PFSK-1 (cell line): ENCODE data around the gene OPN5.

Experiments used
- FOXP2 ChIP-seq: optimal IDR thresholded peaks from 2 replicates; pipeline ENCODE3; 2011; ENCODE audit warnings: borderline replicate concordance, control low read depth, inconsistent platforms; ENCODE audit not compliant: insufficient read depth; ENCODE audit errors: extremely low read length, extremely low read depth
- POLR2AphosphoS5 ChIP-seq: IDR thresholded peaks from 2 replicates; pipeline ENCODE4 v1.6.1; 2012; ENCODE audit warnings: low read depth, mild to moderate bottlenecking, control low read depth, low read length, moderate library complexity
- SIN3A ChIP-seq: IDR thresholded peaks from 2 replicates; pipeline ENCODE4 v1.6.1; 2012; ENCODE audit warnings: mild to moderate bottlenecking, low read length, moderate library complexity, borderline replicate concordance; ENCODE audit not compliant: insufficient read depth
- TAF1 ChIP-seq: IDR thresholded peaks from 2 replicates; pipeline ENCODE4 v1.6.1; 2012; ENCODE audit warnings: low read length, control low read depth, borderline replicate concordance; ENCODE audit not compliant: insufficient read depth
- TF ChIP-seq, protein P1 (sequence below), 2 experiments: IDR thresholded peaks; 2 replicates each; pipeline versions ENCODE4 v1.6.1 to v1.8.0; 2011 to 2012; ENCODE audit warnings: low read depth in 2 of 2, low read length in 2 of 2, control low read depth in 1 of 2, inconsistent platforms in 1 of 2, mild to moderate bottlenecking in 1 of 2, moderate library complexity in 1 of 2; ENCODE audit not compliant: insufficient read depth in 1 of 2

Gene OPN5

DNA sequence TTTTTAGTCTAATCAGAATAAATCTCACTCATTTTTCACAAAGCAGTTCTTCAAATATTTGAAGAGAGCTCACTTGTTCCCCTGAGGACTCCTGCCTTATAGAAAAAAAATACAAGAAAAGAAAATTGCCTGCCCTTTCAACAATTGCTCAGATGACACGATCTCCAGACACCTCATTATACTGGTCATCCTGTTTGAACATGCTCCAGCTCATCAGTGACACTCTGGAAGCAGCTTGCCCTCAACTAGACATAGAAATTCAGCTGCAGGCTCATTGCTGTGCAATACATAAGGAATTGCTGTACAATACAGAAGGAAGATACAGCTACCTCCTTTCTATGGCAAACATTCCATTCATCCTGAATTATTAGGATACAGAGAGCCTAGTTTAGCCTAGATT, 73.1 kb downstream of the OPN5 start:
- no peak for TF ChIP-seq TAF1
- TF ChIP-seq SIN3A: no peak
- no peak for TF ChIP-seq FOXP2
- TF ChIP-seq, protein P1, sequence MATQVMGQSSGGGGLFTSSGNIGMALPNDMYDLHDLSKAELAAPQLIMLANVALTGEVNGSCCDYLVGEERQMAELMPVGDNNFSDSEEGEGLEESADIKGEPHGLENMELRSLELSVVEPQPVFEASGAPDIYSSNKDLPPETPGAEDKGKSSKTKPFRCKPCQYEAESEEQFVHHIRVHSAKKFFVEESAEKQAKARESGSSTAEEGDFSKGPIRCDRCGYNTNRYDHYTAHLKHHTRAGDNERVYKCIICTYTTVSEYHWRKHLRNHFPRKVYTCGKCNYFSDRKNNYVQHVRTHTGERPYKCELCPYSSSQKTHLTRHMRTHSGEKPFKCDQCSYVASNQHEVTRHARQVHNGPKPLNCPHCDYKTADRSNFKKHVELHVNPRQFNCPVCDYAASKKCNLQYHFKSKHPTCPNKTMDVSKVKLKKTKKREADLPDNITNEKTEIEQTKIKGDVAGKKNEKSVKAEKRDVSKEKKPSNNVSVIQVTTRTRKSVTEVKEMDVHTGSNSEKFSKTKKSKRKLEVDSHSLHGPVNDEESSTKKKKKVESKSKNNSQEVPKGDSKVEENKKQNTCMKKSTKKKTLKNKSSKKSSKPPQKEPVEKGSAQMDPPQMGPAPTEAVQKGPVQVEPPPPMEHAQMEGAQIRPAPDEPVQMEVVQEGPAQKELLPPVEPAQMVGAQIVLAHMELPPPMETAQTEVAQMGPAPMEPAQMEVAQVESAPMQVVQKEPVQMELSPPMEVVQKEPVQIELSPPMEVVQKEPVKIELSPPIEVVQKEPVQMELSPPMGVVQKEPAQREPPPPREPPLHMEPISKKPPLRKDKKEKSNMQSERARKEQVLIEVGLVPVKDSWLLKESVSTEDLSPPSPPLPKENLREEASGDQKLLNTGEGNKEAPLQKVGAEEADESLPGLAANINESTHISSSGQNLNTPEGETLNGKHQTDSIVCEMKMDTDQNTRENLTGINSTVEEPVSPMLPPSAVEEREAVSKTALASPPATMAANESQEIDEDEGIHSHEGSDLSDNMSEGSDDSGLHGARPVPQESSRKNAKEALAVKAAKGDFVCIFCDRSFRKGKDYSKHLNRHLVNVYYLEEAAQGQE (IDR thresholded peaks at IDR 0.05; ENCODE audit: insufficient read depth in 1 of 2, low read depth in 2 of 2, low read length in 2 of 2): no peak
- TF ChIP-seq POLR2AphosphoS5: no peak

DNA sequence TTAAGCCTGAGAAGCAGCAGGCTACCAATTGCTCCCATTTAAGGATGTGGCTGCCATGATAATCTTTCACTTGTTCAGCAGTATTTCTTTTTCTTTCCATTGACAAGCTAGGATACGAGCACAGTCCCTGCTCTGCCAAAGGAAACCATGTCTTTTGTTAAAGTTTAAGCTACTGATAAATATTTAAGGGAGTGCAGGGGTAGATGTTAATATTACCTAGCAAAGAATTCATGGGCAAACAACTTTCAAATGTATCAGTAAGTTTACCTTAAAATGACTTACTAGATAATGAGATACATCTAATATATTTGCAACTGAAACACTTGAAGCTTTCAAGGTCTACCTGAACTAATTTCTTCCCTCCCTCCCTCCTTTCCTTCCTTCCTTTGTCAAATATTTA, 77.3 kb downstream of the OPN5 start:
- no peak for TF ChIP-seq TAF1
- no peak for TF ChIP-seq SIN3A
- TF ChIP-seq, protein P1 (IDR thresholded peaks at IDR 0.05; ENCODE audit: insufficient read depth in 1 of 2, low read depth in 2 of 2, low read length in 2 of 2): no peak

DNA sequence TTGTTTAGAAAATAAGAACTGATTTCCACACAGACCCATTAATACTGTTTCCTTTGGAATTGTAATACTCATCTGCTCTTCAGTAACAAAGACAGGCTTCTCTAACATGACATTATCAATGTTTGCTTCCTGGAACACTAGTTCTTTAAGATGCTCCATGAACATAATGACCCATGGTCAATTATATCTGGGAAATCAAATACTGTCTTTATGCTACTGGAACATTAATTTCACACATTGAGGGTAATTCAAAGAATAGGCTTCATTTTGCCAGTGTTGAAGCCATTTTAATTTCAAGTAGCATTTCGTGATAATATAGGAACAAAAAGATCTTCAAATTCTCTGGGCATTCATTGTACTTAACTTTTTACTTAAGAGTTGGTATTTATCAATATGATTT, 80.9 kb downstream of the OPN5 start:
- TF ChIP-seq, protein P1 (IDR thresholded peaks at IDR 0.05; ENCODE audit: insufficient read depth in 1 of 2, low read depth in 2 of 2, low read length in 2 of 2): no peak
- TF ChIP-seq POLR2AphosphoS5: no peak
- no peak for TF ChIP-seq FOXP2
- no peak for TF ChIP-seq TAF1
- no peak for TF ChIP-seq SIN3A

DNA sequence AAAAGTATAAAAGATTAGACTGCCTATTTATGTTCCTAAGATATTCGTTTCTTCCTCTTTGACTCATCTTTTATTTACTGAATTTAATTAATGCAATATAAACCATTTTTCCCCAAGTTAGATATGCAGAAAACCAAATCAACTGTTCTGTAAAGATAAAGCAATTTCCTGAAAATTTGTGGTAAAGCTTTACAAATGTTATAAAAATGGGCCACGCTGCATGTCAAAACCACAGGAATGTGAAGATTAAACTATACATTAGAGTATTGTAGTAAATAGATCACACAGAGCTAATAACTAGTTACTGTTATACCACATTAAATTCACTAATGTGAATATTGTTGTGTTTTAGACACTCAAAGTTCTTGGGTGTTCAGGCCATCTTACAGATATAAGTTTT, 83.4 kb downstream of the OPN5 start:
- TF ChIP-seq TAF1 (no peak), POLR2AphosphoS5 (no peak)

DNA sequence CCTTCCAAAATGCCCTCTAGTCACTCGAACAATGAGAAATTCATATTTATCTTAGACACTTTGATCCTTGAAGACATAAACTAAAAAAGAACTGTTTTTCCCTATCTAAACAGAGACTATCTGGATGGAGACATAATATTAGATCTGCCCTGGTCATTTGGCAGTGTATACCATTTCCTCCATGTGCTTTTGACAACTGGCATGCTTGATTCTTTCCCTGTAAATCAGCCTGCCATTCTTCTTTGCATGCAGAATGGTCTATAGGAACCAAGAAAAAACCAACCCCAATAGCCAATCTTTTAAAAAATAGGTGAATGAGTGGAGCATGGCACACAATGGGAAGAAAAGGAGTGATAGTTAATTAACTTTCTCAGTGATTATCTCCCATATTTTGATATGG, 93.8 kb downstream of the OPN5 start:
- TF ChIP-seq FOXP2: no peak
- TF ChIP-seq, protein P1 (IDR thresholded peaks at IDR 0.05; ENCODE audit: insufficient read depth in 1 of 2, low read depth in 2 of 2, low read length in 2 of 2): no peak
- TF ChIP-seq TAF1: no peak
- no peak for TF ChIP-seq SIN3A
- no peak for TF ChIP-seq POLR2AphosphoS5
